ENCODE results near the gene TANC1. TPM values are rescaled to one million over a fixed set of nuclear protein-coding genes. Genes with fewer than 3 reads are reported as not detected.

The TANC1 gene
- total RNA-seq, 1 experiment from 2014 or later = 2.5 TPM

DNA sequence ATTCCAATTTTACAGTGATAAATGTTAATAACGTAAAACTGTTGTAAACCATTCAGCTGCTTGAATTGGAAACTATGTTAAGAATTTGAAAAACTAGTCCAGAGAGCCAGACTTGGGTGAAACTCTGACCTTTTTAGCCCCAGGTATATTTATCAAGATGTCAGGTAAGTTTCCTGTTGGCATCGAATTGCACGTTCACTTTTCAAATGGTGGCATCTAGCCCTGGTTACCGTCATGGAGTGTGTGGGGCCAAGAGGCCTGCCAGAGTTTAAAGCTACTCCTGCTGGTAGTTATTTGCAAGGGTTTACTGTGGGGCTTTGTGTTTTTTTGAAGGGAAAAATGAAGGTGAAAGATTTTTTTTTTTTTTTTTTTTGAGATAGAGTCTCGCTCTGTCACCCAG lies 208.1 kb downstream of the TANC1 start:
- no peak overlapping the region for H2BK20ac ChIP-seq (ENCODE audit: low read depth, low read length, poor library complexity, severe bottlenecking)

More for the DNA sequence above, 208.1 kb downstream of the TANC1 start:
- no peak overlapping the region for H3K4me3 Mint-ChIP-seq
- Histone ChIP-seq H2BK120ac (ENCODE audit: low read depth, low read length, poor library complexity, severe bottlenecking) (no peak overlapping the region), H3K27ac (ENCODE audit: insufficient read length, low read depth, low read length) (no peak overlapping the region), H3K9ac (ENCODE audit: extremely low read depth, insufficient read length, low read length) (no peak overlapping the region), H3K18ac (ENCODE audit: insufficient read length, low read depth, low read length) (no peak overlapping the region), H4K91ac (ENCODE audit: insufficient read length, low read depth, low read length) (no peak overlapping the region), H3K27me3 (ENCODE audit: insufficient read depth, low read length) (no peaks in the 10 kb centered on the region), H3K56ac (ENCODE audit: insufficient read length, low read depth, low read length) (no peak overlapping the region), H3K9me3 (ENCODE audit: control insufficient read depth, low read depth, low read length) (no peaks in the 10 kb centered on the region), H3K79me2 (ENCODE audit: insufficient read depth, low read length) (no peaks in the 10 kb centered on the region), H3K79me1 (ENCODE audit: insufficient read depth, low read depth, low read length, poor library complexity, severe bottlenecking) (no peaks in the 10 kb centered on the region), H4K8ac (replicated peaks; ENCODE audit: insufficient read length, low read depth, low read length) (no peak overlapping the region), H2AFZ (ENCODE audit: low read length) (no peak overlapping the region), H3K23ac (ENCODE audit: insufficient read length, low read depth, low read length) (no peak overlapping the region), H2BK5ac (ENCODE audit: insufficient read length, low read length) (no peak overlapping the region), H2BK15ac (ENCODE audit: low read depth, low read length) (no peak overlapping the region), H3K23me2 (ENCODE audit: insufficient read length, low read depth, low read length, poor library complexity, severe bottlenecking) (no peaks in the 10 kb centered on the region), H2BK12ac (ENCODE audit: insufficient read length, low read depth, low read length) (no peak overlapping the region), H3K14ac (ENCODE audit: insufficient read depth, low read length) (no peak overlapping the region), H3K4ac (ENCODE audit: low read depth, low read length) (no peak overlapping the region), H3K4me2 (ENCODE audit: insufficient read depth, insufficient read length, low read length) (no peak overlapping the region), H3T11ph (ENCODE audit: low read length) (no peak overlapping the region), H2AK5ac (ENCODE audit: insufficient read length, low read length) (no peak overlapping the region), H3K4me1 (ENCODE audit: insufficient read depth, low read length) (no peaks in the 10 kb centered on the region), H4K20me1 (ENCODE audit: control insufficient read depth, insufficient read depth, insufficient read length) (no peaks in the 10 kb centered on the region), H4K5ac (ENCODE audit: insufficient read length, low read depth, low read length) (no peak overlapping the region)
- H3K27ac Mint-ChIP-seq = no peak overlapping the region; a peak in 1 of 7 replicates
- DNase-seq = no peak
- no peaks in the 10 kb centered on the region for H3K27me3 Mint-ChIP-seq (ENCODE audit: low read depth)
- H3K4me1 Mint-ChIP-seq = no peaks in the 10 kb centered on the region
- H3K9me3 Mint-ChIP-seq = no peaks in the 10 kb centered on the region; a peak in 1 of 5 replicates
- peaks cover 2 to 5% (median 4%) of the 10 kb centered on the region in 3 experiments; a peak in 3 of 7 replicates for H3K36me3 Mint-ChIP-seq (ENCODE audit: insufficient read depth in 1 of 3, low read depth in 3 of 3)
- TF ChIP-seq, protein P1, sequence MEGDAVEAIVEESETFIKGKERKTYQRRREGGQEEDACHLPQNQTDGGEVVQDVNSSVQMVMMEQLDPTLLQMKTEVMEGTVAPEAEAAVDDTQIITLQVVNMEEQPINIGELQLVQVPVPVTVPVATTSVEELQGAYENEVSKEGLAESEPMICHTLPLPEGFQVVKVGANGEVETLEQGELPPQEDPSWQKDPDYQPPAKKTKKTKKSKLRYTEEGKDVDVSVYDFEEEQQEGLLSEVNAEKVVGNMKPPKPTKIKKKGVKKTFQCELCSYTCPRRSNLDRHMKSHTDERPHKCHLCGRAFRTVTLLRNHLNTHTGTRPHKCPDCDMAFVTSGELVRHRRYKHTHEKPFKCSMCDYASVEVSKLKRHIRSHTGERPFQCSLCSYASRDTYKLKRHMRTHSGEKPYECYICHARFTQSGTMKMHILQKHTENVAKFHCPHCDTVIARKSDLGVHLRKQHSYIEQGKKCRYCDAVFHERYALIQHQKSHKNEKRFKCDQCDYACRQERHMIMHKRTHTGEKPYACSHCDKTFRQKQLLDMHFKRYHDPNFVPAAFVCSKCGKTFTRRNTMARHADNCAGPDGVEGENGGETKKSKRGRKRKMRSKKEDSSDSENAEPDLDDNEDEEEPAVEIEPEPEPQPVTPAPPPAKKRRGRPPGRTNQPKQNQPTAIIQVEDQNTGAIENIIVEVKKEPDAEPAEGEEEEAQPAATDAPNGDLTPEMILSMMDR (conservative IDR thresholded peaks at IDR 0.05) = no peak
- WGBS (ENCODE audit: extremely low coverage, insufficient read length, low lambda C conversion rate) = no CpG with 5 or more reads among the region's 5 CpGs
